Upper lobe of right lung (tissue), 1 donor: ENCODE measurements around the gene PLA2G3. TPM values are rescaled to one million over a fixed set of nuclear protein-coding genes. Genes with fewer than 3 reads are reported as not detected.
A peak's percentile ranks its signal among the peaks of the same experiment; 100 is the strongest.

Experiments
- ATAC-seq: fragments of 200-7000 bp; cut with Tn5 transposase; one replicate; pipeline ENCODE4 v1.9.1; 2020; ENCODE audit warnings: mild to moderate bottlenecking, moderate library complexity
- DNase-seq: peaks from one replicate; pipeline ENCODE4 v3.0.0-alpha.2; 2020
- H3K27ac ChIP-seq: fragments of 200-600 bp; one replicate; pipeline ENCODE4 v1.8.0; 2022
- H3K27me3 ChIP-seq: fragments of 200-600 bp; one replicate; pipeline ENCODE4 v1.8.0; 2022; ENCODE audit warnings: mild to moderate bottlenecking
- H3K36me3 ChIP-seq: fragments of 200-600 bp; one replicate; pipeline ENCODE4 v1.8.0; 2022
- H3K4me1 ChIP-seq: fragments of 200-600 bp; one replicate; pipeline ENCODE4 v1.8.0; 2022
- H3K4me3 ChIP-seq: fragments of 200-600 bp; one replicate; pipeline ENCODE4 v1.8.0; 2022; ENCODE audit warnings: mild to moderate bottlenecking
- H3K9me3 ChIP-seq: fragments of 200-600 bp; one replicate; pipeline ENCODE4 v1.8.0; 2022
- CTCF ChIP-seq: fragments of 200-600 bp; IDR thresholded peaks from one replicate; pipeline ENCODE4 v1.8.0; 2022; ENCODE audit warnings: antibody characterized with exemption
- intact Hi-C: fragments of 100-400 bp; cut with DNase I; formaldehyde crosslinking; loops from one replicate; pipeline ENCODE4 v1.11.0; 2022
- total RNA-seq: library from RNA; stranded (reverse); fragmentation: NEBNext Ultra II Directional; extraction: Animal tissue kit (Norgen Biotek cat#: 25700); gene quantifications from one replicate; pipeline ENCODE4 v1.2.1, GENCODE V29; 2021
- donor health status: DM: no; HTN: yes; CAD: no; lungs with severe emphysema.

PLA2G3 gene
- total RNA-seq, 1 donor from 2014 or later, result 6.9 TPM

GRCh38 chr22:31089160-31090100, 50.9 kb downstream of the PLA2G3 start:
- Histone ChIP-seq H3K27ac (no peak overlapping the region), H3K36me3 (peaks cover 61% of the 10 kb centered on the region), H3K27me3 (no peaks in the 10 kb centered on the region), H3K9me3 (no peaks in the 10 kb centered on the region), H3K4me3 (no peak overlapping the region), H3K4me1 (peaks cover 16% of the 10 kb centered on the region)
- peak; percentile 68 for TF ChIP-seq CTCF
- DNase-seq (no peak), ATAC-seq (peak; percentile 36)
- intact Hi-C loops, result no loop called here

GRCh38 chr22:31088233-31088986, 51.9 kb downstream of the PLA2G3 start:
- Histone ChIP-seq H3K27me3 (no peaks in the 10 kb centered on the region), H3K4me3 (no peak overlapping the region), H3K27ac (no peak overlapping the region), H3K36me3 (peaks cover 52% of the 10 kb centered on the region), H3K4me1 (peaks cover 26% of the 10 kb centered on the region), H3K9me3 (no peaks in the 10 kb centered on the region)
- intact Hi-C loops, result no loop called here
- no peak for ATAC-seq
- no peak for TF ChIP-seq CTCF
- DNase-seq, result no peak

GRCh38 chr22:31087744-31088215, 52.5 kb downstream of the PLA2G3 start:
- TF ChIP-seq CTCF, result no peak
- ATAC-seq (no peak), DNase-seq (no peak)
- Histone ChIP-seq H3K4me1 (peaks cover 29% of the 10 kb centered on the region), H3K36me3 (peaks cover 47% of the 10 kb centered on the region), H3K4me3 (no peak overlapping the region), H3K27ac (no peak overlapping the region), H3K27me3 (no peaks in the 10 kb centered on the region), H3K9me3 (no peaks in the 10 kb centered on the region)
- intact Hi-C loops, result no loop called here

- Histone ChIP-seq H3K4me1 (peaks cover 37% of the 10 kb centered on the region), H3K27me3 (no peaks in the 10 kb centered on the region), H3K4me3 (no peak overlapping the region), H3K27ac (no peak overlapping the region), H3K36me3 (peaks cover 38% of the 10 kb centered on the region), H3K9me3 (no peaks in the 10 kb centered on the region)
- intact Hi-C loops, result no loop called here
- TF ChIP-seq CTCF, result no peak
- ATAC-seq, result no peak
- no peak for DNase-seq
Measured at GRCh38 chr22:31086703-31087330, 53.5 kb downstream of the PLA2G3 start.

GRCh38 chr22:31085928-31086327, 54.4 kb downstream of the PLA2G3 start:
- DNase-seq (no peak), ATAC-seq (no peak)
- H3K4me1 ChIP-seq, result peaks cover 41% of the 10 kb centered on the region
- TF ChIP-seq CTCF, result no peak
- H3K4me3 ChIP-seq, result peak overlapping the region; percentile 91
- no peaks in the 10 kb centered on the region for H3K9me3 ChIP-seq
- H3K27me3 ChIP-seq, result no peaks in the 10 kb centered on the region
- H3K36me3 ChIP-seq, result peaks cover 31% of the 10 kb centered on the region
- peak overlapping the region; percentile 94 for H3K27ac ChIP-seq
- intact Hi-C loops, result no loop called here
